Spleen (tissue), 7 donors: ENCODE measurements around the gene ZNHIT6.

ENCODE experiments used
- POLR2AphosphoS5 ChIP-seq, 3 donors: sonication (generic); formaldehyde crosslinking; IDR thresholded peaks; one replicate each; pipeline ENCODE4 v1.5.1; 2017; ENCODE audit warnings: antibody characterized with exemption in 3 of 3
- TF ChIP-seq, protein P1 (sequence below), 11 experiments: fragments of 200-600 bp in 7 of 11; fragments of 450-650 bp in 4 of 11; sonication (generic) in 4 of 11; IDR thresholded peaks in 8 of 11; conservative IDR thresholded peaks in 3 of 11; 1 replicate in 7 of 11; 2 replicates in 4 of 11; pipeline versions ENCODE4 v1.4.0 to v1.8.0; 2016 to 2021; ENCODE audit warnings: antibody characterized with exemption in 11 of 11, inconsistent platforms in 4 of 11, mild to moderate bottlenecking in 1 of 11
- donor health status: DM: no; HTN: no; CAD: no; lungs with moderate emphysema.
- donor health status: DM: no; HTN: no; CAD: no.
- donor health status: DM: no; HTN: no; CAD: no.

DNA sequence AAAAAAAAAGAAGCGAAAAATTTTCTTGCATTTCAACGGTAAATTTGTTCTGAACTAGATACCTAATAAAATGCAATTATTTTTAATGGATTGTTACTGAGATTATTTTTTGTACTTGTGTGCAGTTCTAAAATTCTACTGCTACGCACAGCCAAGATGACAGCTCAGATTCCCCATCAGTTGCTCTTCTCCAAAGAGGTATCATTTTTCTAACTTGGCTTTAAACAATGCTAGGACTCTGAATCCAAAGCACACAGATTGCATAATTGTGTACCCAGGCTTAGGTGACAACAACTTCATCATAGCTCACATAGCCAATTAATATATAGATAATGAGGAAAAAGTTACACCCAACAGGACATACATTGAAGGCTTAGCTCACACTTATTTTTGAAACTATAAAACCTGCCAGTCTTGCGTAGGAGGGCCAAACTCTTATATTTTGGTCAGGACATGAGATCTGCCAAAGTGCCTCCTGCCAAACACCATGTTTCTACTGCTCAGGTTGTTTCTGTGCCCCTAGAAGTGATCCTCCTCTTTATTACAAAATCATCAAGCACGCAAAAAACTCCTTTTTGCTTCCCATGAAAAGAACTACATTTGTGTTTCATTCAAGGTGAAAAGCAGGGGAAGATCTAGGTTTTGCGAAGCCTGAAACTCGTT, 10.6 kb upstream of the ZNHIT6 start:
- no peak for TF ChIP-seq POLR2AphosphoS5 (IDR thresholded peaks at IDR 0.05)
- TF ChIP-seq, protein P1, sequence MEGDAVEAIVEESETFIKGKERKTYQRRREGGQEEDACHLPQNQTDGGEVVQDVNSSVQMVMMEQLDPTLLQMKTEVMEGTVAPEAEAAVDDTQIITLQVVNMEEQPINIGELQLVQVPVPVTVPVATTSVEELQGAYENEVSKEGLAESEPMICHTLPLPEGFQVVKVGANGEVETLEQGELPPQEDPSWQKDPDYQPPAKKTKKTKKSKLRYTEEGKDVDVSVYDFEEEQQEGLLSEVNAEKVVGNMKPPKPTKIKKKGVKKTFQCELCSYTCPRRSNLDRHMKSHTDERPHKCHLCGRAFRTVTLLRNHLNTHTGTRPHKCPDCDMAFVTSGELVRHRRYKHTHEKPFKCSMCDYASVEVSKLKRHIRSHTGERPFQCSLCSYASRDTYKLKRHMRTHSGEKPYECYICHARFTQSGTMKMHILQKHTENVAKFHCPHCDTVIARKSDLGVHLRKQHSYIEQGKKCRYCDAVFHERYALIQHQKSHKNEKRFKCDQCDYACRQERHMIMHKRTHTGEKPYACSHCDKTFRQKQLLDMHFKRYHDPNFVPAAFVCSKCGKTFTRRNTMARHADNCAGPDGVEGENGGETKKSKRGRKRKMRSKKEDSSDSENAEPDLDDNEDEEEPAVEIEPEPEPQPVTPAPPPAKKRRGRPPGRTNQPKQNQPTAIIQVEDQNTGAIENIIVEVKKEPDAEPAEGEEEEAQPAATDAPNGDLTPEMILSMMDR (IDR thresholded peaks at IDR 0.05 in 8 of 11, conservative IDR thresholded peaks at IDR 0.05 in 3 of 11), result no peak
